ENCODE results near the gene AKR1C2. TPM values are rescaled to one million over a fixed set of nuclear protein-coding genes. Genes with fewer than 3 reads are reported as not detected.

Gene AKR1C2
- total and polyA plus RNA-seq, 10 of the 15 experiments (the other 5 are each of a cell fraction or from before 2014, with no cell fraction given) = 0.31 to 0.44 (median 0.36) TPM; not detected in 7

DNA sequence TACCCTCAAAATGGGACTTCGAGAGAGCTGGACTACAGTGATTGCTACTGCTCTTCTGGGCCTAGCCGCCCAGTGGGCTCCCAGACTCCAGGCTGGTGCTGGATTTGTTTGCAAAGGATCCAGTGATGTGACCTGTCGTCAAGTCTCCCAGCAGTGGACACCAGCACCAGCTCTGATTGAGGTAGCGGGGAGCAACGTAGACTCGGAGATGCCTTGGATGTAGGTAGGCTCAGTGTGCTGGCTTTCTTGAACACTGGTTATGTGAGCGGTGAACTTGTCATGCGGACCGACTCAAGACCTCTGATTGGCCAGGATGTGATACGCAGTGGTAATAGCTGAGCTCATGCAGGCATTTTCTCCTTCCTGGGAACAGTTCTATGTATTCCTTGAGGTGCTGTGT is 19.4 kb downstream of the AKR1C2 start (continued):
- TF ChIP-seq, protein P1, sequence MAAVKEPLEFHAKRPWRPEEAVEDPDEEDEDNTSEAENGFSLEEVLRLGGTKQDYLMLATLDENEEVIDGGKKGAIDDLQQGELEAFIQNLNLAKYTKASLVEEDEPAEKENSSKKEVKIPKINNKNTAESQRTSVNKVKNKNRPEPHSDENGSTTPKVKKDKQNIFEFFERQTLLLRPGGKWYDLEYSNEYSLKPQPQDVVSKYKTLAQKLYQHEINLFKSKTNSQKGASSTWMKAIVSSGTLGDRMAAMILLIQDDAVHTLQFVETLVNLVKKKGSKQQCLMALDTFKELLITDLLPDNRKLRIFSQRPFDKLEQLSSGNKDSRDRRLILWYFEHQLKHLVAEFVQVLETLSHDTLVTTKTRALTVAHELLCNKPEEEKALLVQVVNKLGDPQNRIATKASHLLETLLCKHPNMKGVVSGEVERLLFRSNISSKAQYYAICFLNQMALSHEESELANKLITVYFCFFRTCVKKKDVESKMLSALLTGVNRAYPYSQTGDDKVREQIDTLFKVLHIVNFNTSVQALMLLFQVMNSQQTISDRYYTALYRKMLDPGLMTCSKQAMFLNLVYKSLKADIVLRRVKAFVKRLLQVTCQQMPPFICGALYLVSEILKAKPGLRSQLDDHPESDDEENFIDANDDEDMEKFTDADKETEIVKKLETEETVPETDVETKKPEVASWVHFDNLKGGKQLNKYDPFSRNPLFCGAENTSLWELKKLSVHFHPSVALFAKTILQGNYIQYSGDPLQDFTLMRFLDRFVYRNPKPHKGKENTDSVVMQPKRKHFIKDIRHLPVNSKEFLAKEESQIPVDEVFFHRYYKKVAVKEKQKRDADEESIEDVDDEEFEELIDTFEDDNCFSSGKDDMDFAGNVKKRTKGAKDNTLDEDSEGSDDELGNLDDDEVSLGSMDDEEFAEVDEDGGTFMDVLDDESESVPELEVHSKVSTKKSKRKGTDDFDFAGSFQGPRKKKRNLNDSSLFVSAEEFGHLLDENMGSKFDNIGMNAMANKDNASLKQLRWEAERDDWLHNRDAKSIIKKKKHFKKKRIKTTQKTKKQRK (IDR thresholded peaks at IDR 0.05; ENCODE audit: low read depth, low read length) = no peak
- TF ChIP-seq, protein P2, sequence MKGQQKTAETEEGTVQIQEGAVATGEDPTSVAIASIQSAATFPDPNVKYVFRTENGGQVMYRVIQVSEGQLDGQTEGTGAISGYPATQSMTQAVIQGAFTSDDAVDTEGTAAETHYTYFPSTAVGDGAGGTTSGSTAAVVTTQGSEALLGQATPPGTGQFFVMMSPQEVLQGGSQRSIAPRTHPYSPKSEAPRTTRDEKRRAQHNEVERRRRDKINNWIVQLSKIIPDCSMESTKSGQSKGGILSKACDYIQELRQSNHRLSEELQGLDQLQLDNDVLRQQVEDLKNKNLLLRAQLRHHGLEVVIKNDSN (IDR thresholded peaks at IDR 0.05; ENCODE audit: borderline replicate concordance, extremely low read length, insufficient read depth, low read depth, low read length) = no peak

DNA sequence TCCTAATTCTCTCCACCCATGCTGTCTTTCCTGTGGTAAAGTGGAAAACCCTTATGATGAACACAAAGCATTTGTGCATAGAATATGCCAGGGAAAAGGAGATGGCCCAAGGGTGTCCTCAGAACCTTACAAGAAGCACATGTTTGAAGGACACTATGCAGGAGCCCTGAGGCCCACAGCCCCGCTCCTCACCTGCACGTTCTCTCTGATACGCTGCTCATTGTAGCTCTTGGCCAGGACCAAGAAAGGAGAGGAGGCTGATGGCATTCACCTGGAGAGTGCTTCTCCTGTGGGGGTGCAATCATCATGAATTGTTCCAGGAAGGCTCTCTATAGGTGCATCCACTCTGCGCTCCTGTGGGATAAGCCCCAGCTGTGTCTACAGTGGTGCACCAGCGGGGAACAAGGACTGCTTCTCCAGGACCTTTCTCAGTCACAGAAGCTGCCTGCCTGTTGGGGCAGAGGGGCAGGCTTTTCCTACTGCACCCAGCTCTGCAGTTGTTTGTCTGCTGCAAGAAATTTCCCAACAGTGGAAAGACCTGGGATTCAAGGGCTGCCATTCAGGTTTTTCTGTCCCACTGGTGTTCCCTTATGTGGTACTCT is 19.9 kb downstream of the AKR1C2 start:
- POLR2A ChIA-PET = no interaction called here
- DNase-seq (ENCODE audit: low read depth, low spot score) (no peak), ATAC-seq (no peak), FAIRE-seq (no peak)
- Histone ChIP-seq H3K9ac (ENCODE audit: control insufficient read depth, insufficient read depth, low read length) (no peak overlapping the region), H3K27me3 (replicated peaks in 1 of 2; ENCODE audit: control insufficient read depth in 2 of 2, insufficient read depth in 2 of 2, low read length in 1 of 2) (no peaks in the 10 kb centered on the region), H3K36me3 (ENCODE audit: control insufficient read depth in 2 of 2, insufficient read depth in 2 of 2, low read length in 1 of 2) (no peaks in the 10 kb centered on the region), H3K9me3 (replicated peaks; ENCODE audit: control insufficient read depth, insufficient read depth, low read length) (no peaks in the 10 kb centered on the region), H4K20me1 (ENCODE audit: control insufficient read depth, insufficient read depth) (no peaks in the 10 kb centered on the region), H3K27ac (ENCODE audit: control insufficient read depth, insufficient read depth) (no peak overlapping the region), H2AFZ (ENCODE audit: control insufficient read depth, low read depth, low read length) (no peak overlapping the region), H3K79me2 (ENCODE audit: control insufficient read depth, insufficient read depth, low read length) (no peaks in the 10 kb centered on the region), H3K4me3 (no peak overlapping the region), H3K4me1 (ENCODE audit: control insufficient read depth, insufficient read depth, low read length) (no peaks in the 10 kb centered on the region), H3K4me2 (ENCODE audit: control insufficient read depth, insufficient read depth) (no peak overlapping the region)
- in situ Hi-C loops (cut with MboI) (no loop called here), intact Hi-C loops (cut with micrococcal nuclease; ENCODE audit: unreplicated experiment) (loop anchor here (5.0 kb wide), 1 partner anchor 136 kb away; no protein-coding TSS in a partner anchor)
- SMC1A ChIA-PET (ENCODE audit: uncharacterized antibody, unreplicated experiment) = no interaction called here
- WGBS (ENCODE audit: insufficient coverage, insufficient replicate concordance, low lambda C conversion rate, missing lambda C conversion rate) = 38% methylated on average over 5 of the region's 5 CpGs
- BruUV-seq (replicated peaks) = no TSS peak
- CTCF ChIA-PET = interaction anchor here (3.8 kb wide), 1 partner anchor 134 kb away, joined by 13 read pairs; no protein-coding TSS in a partner anchor
- RAD21 ChIA-PET (ENCODE audit: unreplicated experiment) = interaction anchor here (1.1 kb wide), 1 partner anchor 134 kb away, joined by 4 read pairs; no protein-coding TSS in a partner anchor
- TF ChIP-seq PAX8 (IDR thresholded peaks at IDR 0.05) = no peak
- no peak for TF ChIP-seq GABPA (IDR thresholded peaks at IDR 0.05; ENCODE audit: low read depth)
- TF ChIP-seq, protein P3, sequence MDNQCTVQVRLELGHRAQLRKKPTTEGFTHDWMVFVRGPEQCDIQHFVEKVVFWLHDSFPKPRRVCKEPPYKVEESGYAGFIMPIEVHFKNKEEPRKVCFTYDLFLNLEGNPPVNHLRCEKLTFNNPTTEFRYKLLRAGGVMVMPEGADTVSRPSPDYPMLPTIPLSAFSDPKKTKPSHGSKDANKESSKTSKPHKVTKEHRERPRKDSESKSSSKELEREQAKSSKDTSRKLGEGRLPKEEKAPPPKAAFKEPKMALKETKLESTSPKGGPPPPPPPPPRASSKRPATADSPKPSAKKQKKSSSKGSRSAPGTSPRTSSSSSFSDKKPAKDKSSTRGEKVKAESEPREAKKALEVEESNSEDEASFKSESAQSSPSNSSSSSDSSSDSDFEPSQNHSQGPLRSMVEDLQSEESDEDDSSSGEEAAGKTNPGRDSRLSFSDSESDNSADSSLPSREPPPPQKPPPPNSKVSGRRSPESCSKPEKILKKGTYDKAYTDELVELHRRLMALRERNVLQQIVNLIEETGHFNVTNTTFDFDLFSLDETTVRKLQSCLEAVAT (IDR thresholded peaks at IDR 0.05) = no peak
- TF ChIP-seq ASH2L (IDR thresholded peaks at IDR 0.05; ENCODE audit: borderline replicate concordance, low read depth) = no peak
- TF ChIP-seq, protein P4, sequence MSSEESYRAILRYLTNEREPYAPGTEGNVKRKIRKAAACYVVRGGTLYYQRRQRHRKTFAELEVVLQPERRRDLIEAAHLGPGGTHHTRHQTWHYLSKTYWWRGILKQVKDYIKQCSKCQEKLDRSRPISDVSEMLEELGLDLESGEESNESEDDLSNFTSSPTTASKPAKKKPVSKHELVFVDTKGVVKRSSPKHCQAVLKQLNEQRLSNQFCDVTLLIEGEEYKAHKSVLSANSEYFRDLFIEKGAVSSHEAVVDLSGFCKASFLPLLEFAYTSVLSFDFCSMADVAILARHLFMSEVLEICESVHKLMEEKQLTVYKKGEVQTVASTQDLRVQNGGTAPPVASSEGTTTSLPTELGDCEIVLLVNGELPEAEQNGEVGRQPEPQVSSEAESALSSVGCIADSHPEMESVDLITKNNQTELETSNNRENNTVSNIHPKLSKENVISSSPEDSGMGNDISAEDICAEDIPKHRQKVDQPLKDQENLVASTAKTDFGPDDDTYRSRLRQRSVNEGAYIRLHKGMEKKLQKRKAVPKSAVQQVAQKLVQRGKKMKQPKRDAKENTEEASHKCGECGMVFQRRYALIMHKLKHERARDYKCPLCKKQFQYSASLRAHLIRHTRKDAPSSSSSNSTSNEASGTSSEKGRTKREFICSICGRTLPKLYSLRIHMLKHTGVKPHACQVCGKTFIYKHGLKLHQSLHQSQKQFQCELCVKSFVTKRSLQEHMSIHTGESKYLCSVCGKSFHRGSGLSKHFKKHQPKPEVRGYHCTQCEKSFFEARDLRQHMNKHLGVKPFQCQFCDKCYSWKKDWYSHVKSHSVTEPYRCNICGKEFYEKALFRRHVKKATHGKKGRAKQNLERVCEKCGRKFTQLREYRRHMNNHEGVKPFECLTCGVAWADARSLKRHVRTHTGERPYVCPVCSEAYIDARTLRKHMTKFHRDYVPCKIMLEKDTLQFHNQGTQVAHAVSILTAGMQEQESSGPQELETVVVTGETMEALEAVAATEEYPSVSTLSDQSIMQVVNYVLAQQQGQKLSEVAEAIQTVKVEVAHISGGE (CRISPR knock-in tag; IDR thresholded peaks at IDR 0.05) = no peak
- no peak for TF ChIP-seq RAD21 (IDR thresholded peaks at IDR 0.05; ENCODE audit: insufficient read depth, low read depth, low read length)
- TF ChIP-seq KDM1A (IDR thresholded peaks at IDR 0.05; ENCODE audit: borderline replicate concordance) = no peak
- no peak for TF ChIP-seq YY1 (IDR thresholded peaks at IDR 0.05; ENCODE audit: low read depth, low read length)
- no peak for TF ChIP-seq SPI1 (IDR thresholded peaks at IDR 0.05; ENCODE audit: borderline replicate concordance, insufficient read depth, low read depth, low read length)
- no peak for TF ChIP-seq RFX5 (IDR thresholded peaks at IDR 0.05; ENCODE audit: low read depth, low read length)
- TF ChIP-seq MTA3 (IDR thresholded peaks at IDR 0.05; ENCODE audit: borderline replicate concordance, low read length) = no peak

Data from GM12878 (cell line).